Activated B cell treated with CpG ODN at 0.5 μM for 24 hours (primary cell): Measurements from ENCODE around the gene IGF2BP3. TPM values are rescaled to one million over a fixed set of nuclear protein-coding genes. Genes with fewer than 3 reads are reported as not detected.

Experiments used
- ATAC-seq: fragments of 200-7000 bp; cut with Tn5 transposase; one replicate; pipeline ENCODE4 v1.10.0; 2021; ENCODE audit warnings: low read depth, mild to moderate bottlenecking, moderate library complexity
- CTCF ChIA-PET: fragments of 350-600 bp; sonication (Branson Sonifier 250); formaldehyde crosslinking; loops from one replicate; lab custom pipeline; 2021; ENCODE audit warnings: antibody characterized with exemption; lab: Charles Lee
- POLR2A ChIA-PET: fragments of 350-600 bp; sonication (Branson Sonifier 250); formaldehyde crosslinking; loops from one replicate; lab custom pipeline; 2021; ENCODE audit warnings: antibody characterized with exemption; lab: Charles Lee
- DNase-seq: peaks from one replicate; pipeline ENCODE4 v3.0.0; 2022
- H3K27ac Mint-ChIP-seq: one replicate; pipeline ENCODE4 v1.8.0; 2020; ENCODE audit warnings: mixed read lengths
- H3K27me3 Mint-ChIP-seq: one replicate; pipeline ENCODE4 v1.8.0; 2021; ENCODE audit warnings: mixed read lengths
- H3K36me3 Mint-ChIP-seq: one replicate; pipeline ENCODE4 v1.8.0; 2021; ENCODE audit warnings: low read depth, mixed read lengths
- H3K4me1 Mint-ChIP-seq: one replicate; pipeline ENCODE4 v1.8.0; 2021; ENCODE audit warnings: mixed read lengths
- H3K4me3 Mint-ChIP-seq: one replicate; pipeline ENCODE4 v1.8.0; 2020; ENCODE audit warnings: mild to moderate bottlenecking, mixed read lengths
- H3K9me3 Mint-ChIP-seq: one replicate; pipeline ENCODE4 v1.8.0; 2020; ENCODE audit warnings: mixed read lengths
- CTCF ChIP-seq: fragments of 200-600 bp; IDR thresholded peaks from one replicate; pipeline ENCODE4 v1.8.0; 2022; ENCODE audit warnings: antibody characterized with exemption, mild to moderate bottlenecking
- intact Hi-C: fragments of 100-400 bp; cut with micrococcal nuclease; formaldehyde crosslinking; loops from one replicate; pipeline ENCODE4 v1.15.1; 2024
- total RNA-seq: library from RNA; stranded (reverse); gene quantifications from 2 replicates; pipeline ENCODE4 v1.2.3, GENCODE V29; 2022

The IGF2BP3 gene
- total RNA-seq, 1 donor from 2014 or later, result 10.3 TPM

- CTCF ChIA-PET, result no interaction called here
- no peak for TF ChIP-seq CTCF
- peak overlapping the region; percentile 77 for H3K4me3 Mint-ChIP-seq
Measured at GRCh38 chr7:23474829-23475575, 4.7 kb upstream of the IGF2BP3 start.

GRCh38 chr7:23474094-23474828, 4.0 kb upstream of the IGF2BP3 start:
- intact Hi-C loops, result loop anchor here (2.0 to 5.0 kb wide), 3 partner anchors 17 to 367 kb away; partner anchors contain the start of genes CCDC126 and KLHL7
- peaks cover 49% of the 10 kb centered on the region for H3K27me3 Mint-ChIP-seq
- peak overlapping the region; percentile 77 for H3K4me3 Mint-ChIP-seq
- CTCF ChIA-PET, result no interaction called here
- peaks cover 30% of the 10 kb centered on the region for H3K4me1 Mint-ChIP-seq
- peak overlapping the region; percentile 41 for H3K27ac Mint-ChIP-seq
- H3K9me3 Mint-ChIP-seq, result no peaks in the 10 kb centered on the region
- no peaks in the 10 kb centered on the region for H3K36me3 Mint-ChIP-seq
- no peak for TF ChIP-seq CTCF
- DNase-seq (peak; percentile 62), ATAC-seq (peak; percentile 67)
- POLR2A ChIA-PET, result interaction anchor here (0.8 to 1.3 kb wide), 2 partner anchors 116 to 128 kb away, joined by 3 read pairs; no protein-coding TSS in a partner anchor

More at GRCh38 chr7:23474829-23475575, 4.7 kb upstream of the IGF2BP3 start:
- no peaks in the 10 kb centered on the region for H3K36me3 Mint-ChIP-seq
- POLR2A ChIA-PET, result interaction anchor here (0.6 to 0.8 kb wide), 2 partner anchors 128 to 166 kb away, joined by 3 read pairs; no protein-coding TSS in a partner anchor
- no peak for DNase-seq
- H3K27me3 Mint-ChIP-seq, result peaks cover 47% of the 10 kb centered on the region
- H3K27ac Mint-ChIP-seq, result peak overlapping the region; percentile 41
- no peak for ATAC-seq
- intact Hi-C loops, result loop anchor here (2.0 to 5.0 kb wide), 3 partner anchors 16 to 368 kb away; partner anchors contain the start of genes CCDC126 and KLHL7
- no peaks in the 10 kb centered on the region for H3K9me3 Mint-ChIP-seq
- H3K4me1 Mint-ChIP-seq, result peaks cover 27% of the 10 kb centered on the region

GRCh38 chr7:23473844-23474093, 3.5 kb upstream of the IGF2BP3 start:
- H3K4me3 Mint-ChIP-seq, result peak overlapping the region; percentile 77

GRCh38 chr7:23472956-23473843, 2.9 kb upstream of the IGF2BP3 start:
- H3K27ac Mint-ChIP-seq, result peak overlapping the region; percentile 70
- intact Hi-C loops, result loop anchor here (5.0 kb wide), 2 partner anchors 124 to 366 kb away; partner anchors contain the start of genes CCDC126 and KLHL7

More at GRCh38 chr7:23473844-23474093, 3.5 kb upstream of the IGF2BP3 start:
- ChIA-PET CTCF (no interaction called here), POLR2A (interaction anchor here (1.3 kb wide), 1 partner anchor 116 kb away, joined by 3 read pairs; no protein-coding TSS in a partner anchor)
- Mint-ChIP-seq H3K27me3 (peaks cover 48% of the 10 kb centered on the region), H3K4me1 (peaks cover 32% of the 10 kb centered on the region), H3K36me3 (no peaks in the 10 kb centered on the region), H3K27ac (no peak overlapping the region), H3K9me3 (no peaks in the 10 kb centered on the region)
- intact Hi-C loops, result loop anchor here (2.0 to 5.0 kb wide), 3 partner anchors 17 to 366 kb away; partner anchors contain the start of genes CCDC126 and KLHL7
- no peak for DNase-seq
- TF ChIP-seq CTCF, result no peak
- peak; percentile 9 for ATAC-seq

More at GRCh38 chr7:23472956-23473843, 2.9 kb upstream of the IGF2BP3 start:
- no peaks in the 10 kb centered on the region for H3K9me3 Mint-ChIP-seq
- DNase-seq, result no peak
- no peak for TF ChIP-seq CTCF
- CTCF ChIA-PET, result interaction anchor here (0.6 to 1.2 kb wide), 4 partner anchors 25 to 195 kb away, joined by 3 to 6 read pairs (median 4); no protein-coding TSS in a partner anchor
- peak overlapping the region; percentile 61 for H3K4me3 Mint-ChIP-seq
- H3K27me3 Mint-ChIP-seq, result peaks cover 50% of the 10 kb centered on the region
- peaks cover 36% of the 10 kb centered on the region for H3K4me1 Mint-ChIP-seq
- POLR2A ChIA-PET, result interaction anchor here (0.6 to 1.3 kb wide), 4 partner anchors 58 to 908 kb away, joined by 3 to 4 read pairs (median 3); no protein-coding TSS in a partner anchor
- H3K36me3 Mint-ChIP-seq, result no peaks in the 10 kb centered on the region
- no peak for ATAC-seq
